Measurements from ENCODE around the gene ZSWIM4. TPM values are rescaled to one million over a fixed set of nuclear protein-coding genes. Genes with fewer than 3 reads are reported as not detected.

Gene ZSWIM4
- polyA plus RNA-seq, 1 of the 3 experiments (the other 2 are of a cell fraction) = 4.7 TPM

DNA sequence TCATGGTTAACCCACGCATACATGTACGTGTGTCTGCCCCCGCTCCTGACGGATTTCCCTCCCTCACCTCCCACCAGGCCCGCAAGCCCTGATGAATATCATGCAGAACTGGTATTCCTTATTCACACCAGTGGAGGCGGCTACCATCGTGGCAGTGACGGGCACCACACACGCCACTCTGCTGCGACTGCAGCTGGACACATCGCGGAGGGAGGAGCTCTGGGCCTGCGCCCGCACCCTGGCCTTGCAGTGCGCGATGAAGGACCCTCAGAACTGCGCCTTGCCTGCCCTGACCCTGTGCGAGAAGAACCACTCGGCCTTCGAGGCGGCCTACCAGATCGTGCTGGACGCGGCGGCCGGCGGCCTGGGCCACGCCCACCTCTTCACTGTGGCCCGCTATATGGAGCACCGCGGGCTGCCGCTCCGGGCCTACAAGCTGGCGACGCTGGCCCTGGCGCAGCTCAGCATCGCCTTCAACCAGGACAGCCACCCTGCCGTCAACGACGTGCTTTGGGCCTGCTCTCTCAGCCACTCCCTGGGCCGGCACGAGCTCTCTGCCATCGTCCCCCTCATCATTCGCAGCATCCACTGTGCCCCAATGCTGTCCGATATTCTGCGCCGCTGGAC is 35.0 kb downstream of the ZSWIM4 start:
- peaks cover 12% of the 10 kb centered on the region in 2 experiments; a peak in 3 of 4 replicates for H3K4me1 ChIP-seq (ENCODE audit: control insufficient read depth in 1 of 2, insufficient read depth in 2 of 2, low read depth in 1 of 2, low read length in 1 of 2)
- peaks cover 89% of the 10 kb centered on the region for H4K20me1 ChIP-seq (ENCODE audit: insufficient read depth)
- H3K27me3 ChIP-seq (ENCODE audit: insufficient read depth) = no peaks in the 10 kb centered on the region
- POLR2A ChIA-PET = no interaction called here
- H3K4me3 ChIP-seq (ENCODE audit: low read depth in 2 of 2, low read length in 1 of 2) = no peak overlapping the region
- DNase-seq = no peak
- H3K27ac ChIP-seq (ENCODE audit: low read depth in 2 of 2, low read length in 1 of 2) = peak overlapping the region in 1 of 2 experiments; percentile 97; a peak in 1 of 4 replicates
- H3K9me2 ChIP-seq = no peaks in the 10 kb centered on the region
- no peak overlapping the region for H3K4me2 ChIP-seq
- H3K79me2 ChIP-seq (ENCODE audit: insufficient read depth) = peaks cover 13% of the 10 kb centered on the region
- H3F3A ChIP-seq (replicated peaks; ENCODE audit: insufficient read depth) = peaks cover 73% of the 10 kb centered on the region
- CTCF ChIA-PET = interaction anchor here (1.5 to 1.9 kb wide), 2 partner anchors 10 to 46 kb away, joined by 5 read pairs; no protein-coding TSS in a partner anchor
- no peak for TF ChIP-seq RXRA (IDR thresholded peaks at IDR 0.05; ENCODE audit: borderline replicate concordance, low read depth)
- no peak for TF ChIP-seq NFIC (IDR thresholded peaks at IDR 0.05; ENCODE audit: borderline replicate concordance)
- no peak for TF ChIP-seq SIN3A (IDR thresholded peaks at IDR 0.05; ENCODE audit: borderline replicate concordance, low read depth, low read length)
- TF ChIP-seq, protein P1, sequence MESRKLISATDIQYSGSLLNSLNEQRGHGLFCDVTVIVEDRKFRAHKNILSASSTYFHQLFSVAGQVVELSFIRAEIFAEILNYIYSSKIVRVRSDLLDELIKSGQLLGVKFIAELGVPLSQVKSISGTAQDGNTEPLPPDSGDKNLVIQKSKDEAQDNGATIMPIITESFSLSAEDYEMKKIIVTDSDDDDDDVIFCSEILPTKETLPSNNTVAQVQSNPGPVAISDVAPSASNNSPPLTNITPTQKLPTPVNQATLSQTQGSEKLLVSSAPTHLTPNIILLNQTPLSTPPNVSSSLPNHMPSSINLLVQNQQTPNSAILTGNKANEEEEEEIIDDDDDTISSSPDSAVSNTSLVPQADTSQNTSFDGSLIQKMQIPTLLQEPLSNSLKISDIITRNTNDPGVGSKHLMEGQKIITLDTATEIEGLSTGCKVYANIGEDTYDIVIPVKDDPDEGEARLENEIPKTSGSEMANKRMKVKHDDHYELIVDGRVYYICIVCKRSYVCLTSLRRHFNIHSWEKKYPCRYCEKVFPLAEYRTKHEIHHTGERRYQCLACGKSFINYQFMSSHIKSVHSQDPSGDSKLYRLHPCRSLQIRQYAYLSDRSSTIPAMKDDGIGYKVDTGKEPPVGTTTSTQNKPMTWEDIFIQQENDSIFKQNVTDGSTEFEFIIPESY (IDR thresholded peaks at IDR 0.05; ENCODE audit: borderline replicate concordance, low read depth) = no peak
- TF ChIP-seq TAF1 (IDR thresholded peaks at IDR 0.05; ENCODE audit: borderline replicate concordance, low read depth, low read length) = no peak
- no peak for TF ChIP-seq JUND (IDR thresholded peaks at IDR 0.05)
- TF ChIP-seq, protein P2, sequence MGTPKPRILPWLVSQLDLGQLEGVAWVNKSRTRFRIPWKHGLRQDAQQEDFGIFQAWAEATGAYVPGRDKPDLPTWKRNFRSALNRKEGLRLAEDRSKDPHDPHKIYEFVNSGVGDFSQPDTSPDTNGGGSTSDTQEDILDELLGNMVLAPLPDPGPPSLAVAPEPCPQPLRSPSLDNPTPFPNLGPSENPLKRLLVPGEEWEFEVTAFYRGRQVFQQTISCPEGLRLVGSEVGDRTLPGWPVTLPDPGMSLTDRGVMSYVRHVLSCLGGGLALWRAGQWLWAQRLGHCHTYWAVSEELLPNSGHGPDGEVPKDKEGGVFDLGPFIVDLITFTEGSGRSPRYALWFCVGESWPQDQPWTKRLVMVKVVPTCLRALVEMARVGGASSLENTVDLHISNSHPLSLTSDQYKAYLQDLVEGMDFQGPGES (IDR thresholded peaks at IDR 0.05; ENCODE audit: low read depth, low read length) = no peak
- TF ChIP-seq, protein P3, sequence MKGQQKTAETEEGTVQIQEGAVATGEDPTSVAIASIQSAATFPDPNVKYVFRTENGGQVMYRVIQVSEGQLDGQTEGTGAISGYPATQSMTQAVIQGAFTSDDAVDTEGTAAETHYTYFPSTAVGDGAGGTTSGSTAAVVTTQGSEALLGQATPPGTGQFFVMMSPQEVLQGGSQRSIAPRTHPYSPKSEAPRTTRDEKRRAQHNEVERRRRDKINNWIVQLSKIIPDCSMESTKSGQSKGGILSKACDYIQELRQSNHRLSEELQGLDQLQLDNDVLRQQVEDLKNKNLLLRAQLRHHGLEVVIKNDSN (IDR thresholded peaks at IDR 0.05; ENCODE audit: borderline replicate concordance, low read depth) = no peak
- no peak for TF ChIP-seq FOSL2 (IDR thresholded peaks at IDR 0.05; ENCODE audit: borderline replicate concordance, low read depth)
- TF ChIP-seq MEF2A (IDR thresholded peaks at IDR 0.05; ENCODE audit: borderline replicate concordance, low read depth) = no peak
- TF ChIP-seq, protein P4, sequence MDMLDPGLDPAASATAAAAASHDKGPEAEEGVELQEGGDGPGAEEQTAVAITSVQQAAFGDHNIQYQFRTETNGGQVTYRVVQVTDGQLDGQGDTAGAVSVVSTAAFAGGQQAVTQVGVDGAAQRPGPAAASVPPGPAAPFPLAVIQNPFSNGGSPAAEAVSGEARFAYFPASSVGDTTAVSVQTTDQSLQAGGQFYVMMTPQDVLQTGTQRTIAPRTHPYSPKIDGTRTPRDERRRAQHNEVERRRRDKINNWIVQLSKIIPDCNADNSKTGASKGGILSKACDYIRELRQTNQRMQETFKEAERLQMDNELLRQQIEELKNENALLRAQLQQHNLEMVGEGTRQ (IDR thresholded peaks at IDR 0.05; ENCODE audit: borderline replicate concordance, low read depth, low read length) = no peak
- TF ChIP-seq, protein P5, sequence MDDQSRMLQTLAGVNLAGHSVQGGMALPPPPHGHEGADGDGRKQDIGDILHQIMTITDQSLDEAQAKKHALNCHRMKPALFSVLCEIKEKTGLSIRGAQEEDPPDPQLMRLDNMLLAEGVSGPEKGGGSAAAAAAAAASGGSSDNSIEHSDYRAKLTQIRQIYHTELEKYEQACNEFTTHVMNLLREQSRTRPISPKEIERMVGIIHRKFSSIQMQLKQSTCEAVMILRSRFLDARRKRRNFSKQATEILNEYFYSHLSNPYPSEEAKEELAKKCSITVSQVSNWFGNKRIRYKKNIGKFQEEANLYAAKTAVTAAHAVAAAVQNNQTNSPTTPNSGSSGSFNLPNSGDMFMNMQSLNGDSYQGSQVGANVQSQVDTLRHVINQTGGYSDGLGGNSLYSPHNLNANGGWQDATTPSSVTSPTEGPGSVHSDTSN (IDR thresholded peaks at IDR 0.05) = no peak
- no peak for TF ChIP-seq FOXM1 (IDR thresholded peaks at IDR 0.05; ENCODE audit: low read depth)
- TF ChIP-seq MXI1 (IDR thresholded peaks at IDR 0.05; ENCODE audit: low read depth, low read length) = no peak
- TF ChIP-seq TCF12 (IDR thresholded peaks at IDR 0.05) = no peak
- H3K9me3 ChIP-seq = no peaks in the 10 kb centered on the region
- no peak overlapping the region for H3K9ac ChIP-seq
- WGBS (ENCODE audit: low lambda C conversion rate) = 97% methylated on average over 28 of the region's 47 CpGs
- no peak overlapping the region for H2AFZ ChIP-seq (ENCODE audit: low read depth)
- H3K36me3 ChIP-seq (replicated peaks in 1 of 2; ENCODE audit: control insufficient read depth in 1 of 2, insufficient read depth in 2 of 2, low read length in 1 of 2) = peaks cover 16 to 36% of the 10 kb centered on the region in 2 experiments

Measured in SK-N-SH (cell line).